Renal cortex interstitium (tissue), 11 donors: ENCODE data around the gene IRF3. TPM values are rescaled to one million over a fixed set of nuclear protein-coding genes. Genes with fewer than 3 reads are reported as not detected.

ENCODE experiments used
- DNase-seq, 11 donors: peaks; one replicate each; pipeline ENCODE4 v3.0.0-alpha.2; 2013; ENCODE audit warnings: low read depth in 9 of 11, low spot score in 4 of 11; ENCODE audit errors: extremely low read depth in 1 of 11
- polyA plus RNA-seq, 3 donors: library from polyadenylated mRNA; unstranded; fragments of 120-200 nt; gene quantifications; one replicate each; pipeline ENCODE4 v1.2.1, GENCODE V29; 2013; ENCODE audit not compliant: insufficient read length in 3 of 3

The IRF3 gene
- polyA plus RNA-seq, 3 donors, result 36.8 to 92.3 (median 57.7) TPM

- DNase-seq, result no peak
Measured at GRCh38 chr19:49656456-49657109, 9.1 kb downstream of the IRF3 start.

DNA sequence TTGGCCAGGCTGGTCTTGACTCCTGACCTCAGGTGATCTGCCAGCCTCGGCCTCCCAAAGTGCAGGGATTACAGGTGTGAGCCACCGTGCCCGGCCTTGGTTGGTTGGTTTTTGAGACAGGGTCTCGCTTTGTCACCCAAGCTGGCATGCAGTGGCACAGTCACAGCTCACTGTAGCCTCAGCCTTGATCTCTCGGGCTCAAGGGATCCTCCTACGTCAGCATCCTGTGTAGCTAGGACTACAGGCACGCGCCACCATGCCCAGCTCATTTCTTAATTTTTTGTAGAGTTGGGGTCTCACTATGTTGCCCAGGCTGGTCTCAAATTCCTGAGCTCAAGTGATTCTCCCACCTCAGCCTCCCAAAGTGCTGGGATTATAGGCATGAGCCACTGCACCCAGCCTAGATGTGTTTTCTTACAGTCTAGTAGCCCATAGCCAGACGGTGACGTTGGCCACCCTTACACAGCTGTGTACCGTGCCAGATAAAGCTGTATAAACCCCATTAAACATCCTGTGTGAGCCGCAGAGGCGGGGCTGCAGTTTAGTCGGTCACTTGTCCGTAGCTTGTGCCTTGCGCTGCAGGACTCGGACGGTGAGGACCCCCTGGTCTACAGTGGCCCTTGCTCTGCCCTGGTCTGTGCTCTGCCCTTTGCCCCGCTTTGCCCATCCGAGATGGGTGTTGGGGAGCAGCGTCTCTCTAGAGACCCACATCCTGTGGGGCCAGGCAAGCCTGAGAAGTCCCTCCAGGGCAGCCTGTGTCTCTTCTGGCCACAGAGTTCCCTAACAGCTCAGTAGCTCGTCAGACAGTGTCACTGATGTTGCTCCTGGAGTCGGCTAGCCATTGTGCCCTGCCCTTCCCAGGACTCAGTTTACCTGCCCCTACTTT, 9.8 kb downstream of the IRF3 start:
- DNase-seq, result no peak

DNA sequence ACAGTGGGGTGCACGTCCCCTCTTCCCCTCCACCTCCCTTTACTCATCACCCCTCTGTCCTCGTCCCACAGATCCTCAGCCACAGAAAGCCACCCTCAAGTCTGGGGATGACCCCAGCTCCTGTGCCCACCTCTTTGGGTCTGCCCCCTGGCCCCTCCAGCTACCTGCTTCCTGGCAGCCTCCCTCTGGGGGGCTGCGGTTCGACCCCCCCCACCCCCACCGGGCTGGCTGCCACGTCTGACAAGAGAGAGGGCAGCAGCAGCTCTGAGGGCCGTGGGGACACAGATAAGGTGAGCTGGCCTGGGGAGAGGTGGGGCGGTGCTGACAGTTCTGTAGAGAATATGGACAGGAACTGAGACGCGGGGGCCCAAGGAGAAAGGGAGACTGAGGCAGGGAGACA, 11.1 kb downstream of the IRF3 start:
- DNase-seq, result no peak

DNA sequence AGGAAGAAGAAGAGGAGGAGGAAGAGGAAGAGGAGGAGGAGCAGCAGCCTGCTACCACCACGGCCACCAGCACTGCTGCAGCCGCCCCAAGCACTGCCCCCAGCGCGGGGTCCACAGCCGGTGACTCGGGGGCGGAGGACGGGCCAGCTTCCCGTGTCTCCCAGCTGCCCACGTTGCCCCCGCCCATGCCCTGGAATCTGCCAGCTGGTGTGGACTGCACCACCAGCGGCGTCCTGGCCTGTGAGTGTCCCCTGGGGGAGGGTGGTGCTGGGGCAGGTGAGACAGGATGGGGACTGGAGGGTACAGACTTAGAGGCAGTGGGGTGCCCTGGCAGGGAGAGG, 12.2 kb downstream of the IRF3 start:
- no peak for DNase-seq

DNA sequence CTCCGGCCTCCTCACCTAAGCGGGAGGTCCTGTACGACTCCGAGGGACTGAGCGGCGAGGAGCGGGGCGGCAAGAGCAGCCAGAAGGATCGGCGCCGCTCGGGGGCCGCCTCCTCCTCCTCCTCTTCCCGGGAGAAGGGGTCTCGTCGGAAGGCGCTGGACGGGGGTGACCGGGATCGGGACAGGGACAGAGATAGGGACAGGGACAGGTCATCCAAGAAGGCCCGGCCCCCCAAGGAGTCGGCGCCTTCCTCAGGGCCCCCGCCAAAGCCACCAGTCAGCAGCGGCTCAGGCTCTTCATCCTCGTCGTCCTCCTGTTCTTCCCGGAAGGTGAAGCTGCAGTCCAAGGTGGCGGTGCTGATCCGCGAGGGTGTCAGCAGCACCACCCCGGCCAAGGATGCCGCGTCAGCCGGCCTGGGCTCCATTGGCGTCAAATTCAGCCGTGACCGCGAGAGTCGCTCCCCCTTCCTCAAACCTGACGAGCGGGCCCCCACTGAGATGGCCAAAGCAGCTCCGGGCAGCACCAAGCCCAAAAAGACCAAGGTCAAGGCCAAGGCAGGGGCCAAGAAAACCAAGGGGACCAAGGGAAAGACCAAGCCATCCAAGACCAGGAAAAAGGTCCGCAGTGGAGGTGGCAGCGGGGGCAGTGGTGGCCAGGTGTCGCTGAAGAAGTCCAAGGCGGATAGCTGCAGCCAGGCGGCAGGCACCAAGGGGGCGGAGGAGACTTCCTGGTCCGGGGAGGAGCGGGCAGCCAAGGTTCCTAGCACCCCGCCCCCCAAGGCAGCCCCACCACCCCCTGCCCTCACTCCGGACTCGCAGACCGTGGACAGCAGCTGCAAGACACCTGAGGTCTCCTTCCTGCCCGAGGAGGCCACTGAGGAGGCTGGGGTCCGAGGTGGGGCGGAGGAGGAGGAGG, 12.8 kb downstream of the IRF3 start:
- no peak for DNase-seq

DNA sequence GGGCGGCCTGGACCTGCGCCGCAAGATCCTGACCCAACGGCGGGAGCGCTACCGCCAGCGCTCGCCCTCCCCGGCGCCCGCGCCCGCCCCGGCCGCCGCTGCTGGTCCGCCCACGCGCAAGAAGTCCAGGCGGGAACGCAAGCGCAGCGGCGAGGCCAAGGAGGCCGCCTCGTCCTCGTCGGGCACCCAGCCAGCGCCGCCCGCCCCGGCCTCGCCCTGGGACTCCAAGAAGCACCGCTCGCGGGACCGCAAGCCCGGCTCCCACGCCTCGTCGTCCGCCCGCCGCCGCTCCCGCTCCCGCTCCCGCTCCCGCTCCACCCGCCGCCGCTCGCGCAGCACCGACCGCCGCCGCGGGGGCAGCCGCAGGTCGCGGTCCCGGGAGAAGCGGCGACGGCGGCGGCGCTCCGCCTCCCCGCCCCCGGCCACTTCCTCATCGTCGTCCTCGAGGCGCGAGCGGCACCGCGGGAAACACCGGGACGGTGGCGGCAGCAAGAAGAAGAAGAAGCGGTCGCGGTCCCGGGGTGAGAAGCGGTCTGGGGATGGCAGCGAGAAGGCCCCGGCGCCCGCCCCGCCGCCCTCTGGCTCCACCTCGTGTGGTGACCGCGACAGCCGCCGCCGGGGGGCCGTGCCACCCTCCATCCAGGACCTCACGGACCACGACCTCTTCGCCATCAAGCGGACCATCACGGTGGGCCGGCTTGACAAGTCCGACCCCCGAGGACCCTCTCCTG, 13.7 kb downstream of the IRF3 start:
- no peak for DNase-seq

- DNase-seq, result no peak
Measured at GRCh38 chr19:49651029-49651819, 14.4 kb downstream of the IRF3 start.

GRCh38 chr19:49646586-49646985, 19.1 kb downstream of the IRF3 start:
- DNase-seq, result no peak

GRCh38 chr19:49645995-49646394, 19.7 kb downstream of the IRF3 start:
- DNase-seq, result no peak

- no peak for DNase-seq
Measured at GRCh38 chr19:49645592-49645991, 20.1 kb downstream of the IRF3 start.

- no peak for DNase-seq
Measured at GRCh38 chr19:49643466-49643865, 22.2 kb downstream of the IRF3 start.

DNA sequence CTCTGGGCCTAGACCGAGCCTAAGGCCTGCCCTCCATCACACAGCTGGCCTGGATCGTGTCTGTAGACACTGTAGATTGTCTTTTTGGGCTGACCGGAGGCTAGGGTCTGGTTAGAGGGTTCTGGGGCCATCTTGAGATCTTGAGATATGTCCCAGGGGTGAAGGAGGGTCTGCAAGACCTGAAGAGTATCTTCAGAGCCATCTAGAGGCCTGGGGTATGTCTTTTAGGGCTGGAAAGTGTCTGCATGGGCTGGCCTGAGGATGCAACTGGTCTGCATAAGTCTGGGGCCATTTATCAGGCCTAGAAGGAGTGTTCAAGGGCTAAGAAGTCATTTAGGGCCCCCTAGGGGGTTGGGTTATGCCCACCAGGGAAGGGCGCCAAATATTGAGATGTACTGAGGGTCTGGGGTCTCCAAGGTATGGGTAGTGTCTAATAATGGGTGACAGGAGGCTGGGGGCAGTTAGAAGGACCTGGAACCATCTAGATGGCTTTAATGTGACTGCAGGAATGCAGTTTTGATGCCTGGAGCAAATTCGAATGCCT, 23.1 kb downstream of the IRF3 start:
- DNase-seq, result no peak

DNA sequence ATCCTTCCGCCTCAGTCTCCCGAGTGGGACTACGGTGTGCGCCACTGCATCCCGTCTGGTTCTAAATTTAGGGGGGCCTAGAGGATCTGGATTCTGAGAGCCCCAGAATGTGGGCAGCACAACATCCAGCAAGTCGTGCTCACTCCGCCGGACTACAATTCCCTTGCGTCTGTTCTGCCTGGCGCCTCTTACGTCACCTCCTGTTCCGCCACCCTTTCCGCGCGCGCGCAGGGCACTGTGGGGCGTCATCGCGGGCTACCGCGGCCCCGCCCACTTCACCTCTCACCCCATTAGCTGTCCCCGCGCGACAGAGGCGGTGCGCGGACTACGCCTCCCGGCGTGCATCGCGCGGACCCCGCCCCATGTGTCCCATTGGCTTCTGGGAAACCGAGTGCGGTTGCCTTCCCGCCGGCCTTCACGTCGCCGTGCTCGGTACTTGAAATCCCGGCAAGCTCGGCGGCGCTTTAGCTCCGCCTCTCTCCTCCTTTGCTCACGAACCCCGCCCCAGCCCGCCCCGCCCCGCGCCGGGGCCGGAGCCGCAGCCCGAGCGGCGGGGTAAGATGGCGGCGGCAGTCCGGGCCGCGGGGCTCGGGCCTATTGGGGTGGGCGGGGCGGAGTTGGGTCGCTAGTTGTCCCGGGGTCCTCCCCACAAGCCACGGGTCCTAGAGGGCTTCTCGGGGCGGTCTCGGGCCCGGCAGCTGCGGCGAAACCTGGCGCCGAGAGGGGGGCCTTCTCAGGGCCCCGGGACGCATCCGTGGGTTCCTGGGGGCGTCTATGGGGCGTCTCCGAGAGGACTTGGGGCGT, 23.8 kb downstream of the IRF3 start, which contains the start of gene SCAF1:
Gene SCAF1, plus strand, starts transcription at position 522 of the 804 bp plus-strand sequence. CDS start 2,818 bp downstream, outside the sequence.
- DNase-seq, result peak; percentile 93 to 99 (median 98)

DNA sequence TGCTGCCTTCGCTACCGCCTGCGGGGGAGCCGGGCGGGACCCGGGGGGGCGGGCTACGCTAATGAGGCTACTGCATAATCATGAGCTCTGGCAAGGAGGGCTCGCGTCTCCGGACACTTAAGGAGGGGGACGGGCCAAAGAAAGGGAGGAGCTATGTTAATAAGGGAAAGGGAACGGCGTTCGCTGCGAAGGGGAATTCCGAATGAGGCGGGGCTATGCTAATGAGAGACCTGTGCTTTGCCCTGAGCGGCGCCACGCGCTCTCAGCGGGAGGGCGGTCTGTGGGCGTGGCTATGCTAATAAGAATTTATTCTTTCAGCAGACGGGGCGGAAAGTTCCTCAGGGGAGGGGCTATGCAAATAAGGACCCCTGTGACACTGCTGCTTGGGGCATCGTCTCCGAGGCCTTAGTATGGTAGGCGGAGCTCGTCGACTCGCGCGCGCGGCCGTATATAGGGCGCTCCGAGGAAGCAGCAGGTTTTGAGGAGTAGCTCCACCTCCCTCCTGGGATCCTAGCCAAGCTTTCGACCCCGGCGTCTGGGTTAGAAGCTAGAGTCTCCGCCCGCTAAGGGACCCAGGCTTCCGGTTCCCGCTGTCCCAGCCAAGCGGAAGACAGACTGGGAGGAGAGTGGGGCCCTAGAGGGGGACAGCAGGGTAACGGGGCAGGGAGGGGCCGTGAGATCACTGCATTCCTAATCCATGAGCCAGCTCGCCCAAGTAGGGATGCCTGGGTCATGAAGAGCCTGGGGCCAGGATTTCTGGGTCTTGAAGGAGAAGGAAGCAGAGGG, 25.4 kb downstream of the IRF3 start, which contains the start of gene RRAS:
Gene RRAS, minus strand, starts transcription at position 31 of the 786 bp plus-strand sequence. CDS start 45 bp downstream, outside the sequence.
- DNase-seq, result peak; percentile 98 to 100 (median 100)

DNA sequence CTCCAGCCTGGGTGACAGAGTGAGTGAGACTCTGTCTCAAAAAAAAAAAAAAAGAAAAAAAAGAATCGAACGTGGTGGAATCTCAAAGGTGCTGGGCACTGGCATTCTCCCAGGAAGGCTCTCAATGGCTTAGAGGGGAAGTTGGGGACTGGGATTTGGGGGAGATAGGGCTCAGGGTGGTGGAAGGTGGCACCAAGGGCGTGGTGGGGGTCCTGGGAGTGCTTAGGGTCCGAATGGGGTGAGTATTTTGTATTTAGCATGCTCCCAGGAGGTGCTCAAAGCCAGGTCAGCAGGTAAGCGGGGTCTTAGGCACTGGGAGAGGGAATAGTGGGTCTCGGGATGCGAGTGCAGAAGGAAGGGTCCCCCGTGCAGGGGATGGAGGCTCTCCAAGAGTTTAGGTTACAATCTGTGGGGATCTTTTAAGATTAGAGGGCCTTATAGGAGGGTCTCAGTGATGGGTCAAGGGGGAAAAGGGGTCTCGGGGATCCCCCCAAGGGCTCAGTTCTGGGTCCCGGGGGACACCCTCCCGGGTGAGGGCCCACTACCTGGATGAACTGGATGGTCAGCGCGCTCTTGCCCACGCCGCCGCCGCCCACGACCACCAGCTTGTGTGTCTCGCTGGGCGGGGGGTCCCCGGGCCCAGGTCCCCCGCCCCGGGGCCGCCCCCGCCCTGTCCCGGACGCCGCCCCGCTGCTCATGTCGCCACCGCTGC, 26.1 kb downstream of the IRF3 start:
- no peak for DNase-seq
